HEK293T (cell line): ENCODE results near the gene KIAA1614.

ENCODE experiments used
- CTCF ChIA-PET: fragments of 350-600 bp; formaldehyde crosslinking; extraction: SDS; loops from one replicate; lab custom pipeline; 2021; ENCODE audit warnings: antibody characterized with exemption, inconsistent platforms; lab: Yijun Ruan, JAX
- POLR2A ChIA-PET: fragments of 350-600 bp; formaldehyde crosslinking; extraction: SDS; loops from one replicate; lab custom pipeline; 2020; ENCODE audit warnings: antibody characterized with exemption, inconsistent platforms; lab: Yijun Ruan, JAX
- DNase-seq: peaks from one replicate; pipeline ENCODE4 v3.0.0; 2012; ENCODE audit warnings: mixed read lengths; ENCODE audit errors: extremely low spot score
- ARNT ChIP-seq: fragments of 450-650 bp; IDR thresholded peaks from 2 replicates; pipeline ENCODE4 v1.6.1; 2017; ENCODE audit warnings: mild to moderate bottlenecking
- BHLHE40 ChIP-seq: fragments of 450-650 bp; IDR thresholded peaks from 2 replicates; pipeline ENCODE4 v1.6.1; 2016; ENCODE audit warnings: mild to moderate bottlenecking, moderate library complexity, borderline replicate concordance
- CTBP1 ChIP-seq: fragments of 450-650 bp; IDR thresholded peaks from 2 replicates; pipeline ENCODE4 v1.6.1; 2016; ENCODE audit warnings: borderline replicate concordance
- ELF4 ChIP-seq: fragments of 450-650 bp; IDR thresholded peaks from 2 replicates; pipeline ENCODE4 v1.6.1; 2017; ENCODE audit warnings: antibody characterized with exemption
- FOXA1 ChIP-seq: fragments of 450-650 bp; IDR thresholded peaks from 2 replicates; pipeline ENCODE4 v1.6.1; 2016; ENCODE audit warnings: mild to moderate bottlenecking
- FOXK2 ChIP-seq: fragments of 450-650 bp; IDR thresholded peaks from 2 replicates; pipeline ENCODE4 v1.6.1; 2016; ENCODE audit warnings: mild to moderate bottlenecking
- FOXM1 ChIP-seq: fragments of 450-650 bp; IDR thresholded peaks from 2 replicates; pipeline ENCODE4 v1.6.1; 2017; ENCODE audit warnings: mild to moderate bottlenecking, borderline replicate concordance
- HDGF ChIP-seq: fragments of 450-650 bp; IDR thresholded peaks from 2 replicates; pipeline ENCODE4 v1.6.1; 2017; ENCODE audit warnings: antibody characterized with exemption, borderline replicate concordance
- L3MBTL2 ChIP-seq: fragments of 450-650 bp; conservative IDR thresholded peaks from 2 replicates; pipeline ENCODE4 v1.6.1; 2016; ENCODE audit warnings: mild to moderate bottlenecking
- LEF1 ChIP-seq: fragments of 450-650 bp; IDR thresholded peaks from 2 replicates; pipeline ENCODE4 v1.6.1; 2017; ENCODE audit warnings: mild to moderate bottlenecking, borderline replicate concordance
- NFRKB ChIP-seq: fragments of 450-650 bp; IDR thresholded peaks from 2 replicates; pipeline ENCODE4 v1.6.1; 2016; ENCODE audit warnings: mild to moderate bottlenecking, moderate library complexity
- PKNOX1 ChIP-seq: fragments of 450-650 bp; IDR thresholded peaks from 2 replicates; pipeline ENCODE4 v1.6.1; 2016
- SP1 ChIP-seq: fragments of 450-650 bp; IDR thresholded peaks from 2 replicates; pipeline ENCODE4 v1.6.1; 2017
- SUZ12 ChIP-seq: fragments of 450-650 bp; IDR thresholded peaks from 2 replicates; pipeline ENCODE4 v1.6.1; 2016; ENCODE audit warnings: mild to moderate bottlenecking
- TARDBP ChIP-seq: fragments of 450-650 bp; IDR thresholded peaks from 2 replicates; pipeline ENCODE4 v1.6.1; 2016
- ZNF384 ChIP-seq: fragments of 450-650 bp; IDR thresholded peaks from 2 replicates; pipeline ENCODE4 v1.6.1; 2016

KIAA1614 gene

DNA sequence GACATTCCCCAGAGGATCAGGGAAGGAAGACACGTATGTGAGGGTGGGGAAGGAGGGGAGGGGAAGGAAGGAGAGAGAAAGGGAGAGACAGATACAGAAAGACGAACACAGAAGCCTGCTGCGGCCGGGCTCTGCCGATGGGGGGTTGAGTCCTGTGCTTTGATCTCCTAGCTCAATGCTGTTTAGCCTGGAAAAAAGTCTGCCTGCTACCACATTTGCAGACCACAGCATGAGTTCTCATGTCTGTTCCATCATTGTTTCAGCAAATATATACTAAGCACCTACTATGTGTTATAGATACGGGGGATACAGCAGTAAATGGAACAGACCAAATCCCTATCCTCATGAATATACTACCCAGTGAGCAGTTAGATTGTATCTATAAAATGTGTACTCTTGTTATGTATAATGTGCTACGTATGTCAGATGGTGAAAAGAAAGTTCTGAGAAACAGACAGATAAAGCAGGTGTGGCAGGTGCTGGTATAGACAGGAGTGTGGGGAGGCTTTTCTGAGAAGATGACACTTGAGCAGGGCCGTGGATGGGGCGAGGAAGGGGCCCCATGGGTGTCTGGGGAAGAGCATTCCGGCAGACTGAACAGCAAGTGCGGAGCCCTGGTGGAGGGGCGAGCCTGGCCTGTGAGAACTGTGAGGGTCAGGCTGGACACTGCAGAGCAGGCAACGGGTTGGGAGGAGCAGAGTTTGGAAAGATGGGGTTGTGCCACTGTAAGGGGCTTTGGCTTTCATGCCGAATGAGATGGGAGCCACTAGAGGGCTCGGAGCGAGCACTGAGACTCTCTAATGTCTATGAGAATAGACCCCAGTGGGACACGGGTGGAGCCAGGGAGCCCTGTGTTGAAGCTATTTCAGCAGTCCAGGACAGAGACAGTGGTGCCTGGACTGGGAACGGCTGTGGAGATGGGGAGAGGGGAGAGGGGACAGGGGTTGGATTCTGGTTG, 34.1 kb downstream of the KIAA1614 start:
- DNase-seq: no peak
- TF ChIP-seq LEF1: no peak
- no peak for TF ChIP-seq FOXM1
- no peak for TF ChIP-seq HDGF
- TF ChIP-seq BHLHE40: no peak
- no peak for TF ChIP-seq FOXA1
- TF ChIP-seq SP1: no peak
- TF ChIP-seq NFRKB: no peak
- TF ChIP-seq CTBP1: no peak
- no peak for TF ChIP-seq PKNOX1
- TF ChIP-seq L3MBTL2: no peak
- TF ChIP-seq SUZ12: no peak
- no peak for TF ChIP-seq ARNT
- no peak for TF ChIP-seq ELF4
- TF ChIP-seq TARDBP: no peak
- TF ChIP-seq FOXK2: no peak
- ChIA-PET CTCF (no interaction called here), POLR2A (no interaction called here)

GRCh38 chr1:180947499-180947885, 34.8 kb downstream of the KIAA1614 start:
- DNase-seq: no peak
- ChIA-PET POLR2A (no interaction called here), CTCF (no interaction called here)
- no peak for TF ChIP-seq ARNT
- no peak for TF ChIP-seq NFRKB
- TF ChIP-seq ELF4: no peak
- no peak for TF ChIP-seq ZNF384
- TF ChIP-seq FOXK2: no peak

GRCh38 chr1:180947901-180948640, 35.4 kb downstream of the KIAA1614 start:
- CTCF ChIA-PET: no interaction called here
- DNase-seq: no peak
- POLR2A ChIA-PET: no interaction called here
- no peak for TF ChIP-seq ARNT
- no peak for TF ChIP-seq BHLHE40

DNA sequence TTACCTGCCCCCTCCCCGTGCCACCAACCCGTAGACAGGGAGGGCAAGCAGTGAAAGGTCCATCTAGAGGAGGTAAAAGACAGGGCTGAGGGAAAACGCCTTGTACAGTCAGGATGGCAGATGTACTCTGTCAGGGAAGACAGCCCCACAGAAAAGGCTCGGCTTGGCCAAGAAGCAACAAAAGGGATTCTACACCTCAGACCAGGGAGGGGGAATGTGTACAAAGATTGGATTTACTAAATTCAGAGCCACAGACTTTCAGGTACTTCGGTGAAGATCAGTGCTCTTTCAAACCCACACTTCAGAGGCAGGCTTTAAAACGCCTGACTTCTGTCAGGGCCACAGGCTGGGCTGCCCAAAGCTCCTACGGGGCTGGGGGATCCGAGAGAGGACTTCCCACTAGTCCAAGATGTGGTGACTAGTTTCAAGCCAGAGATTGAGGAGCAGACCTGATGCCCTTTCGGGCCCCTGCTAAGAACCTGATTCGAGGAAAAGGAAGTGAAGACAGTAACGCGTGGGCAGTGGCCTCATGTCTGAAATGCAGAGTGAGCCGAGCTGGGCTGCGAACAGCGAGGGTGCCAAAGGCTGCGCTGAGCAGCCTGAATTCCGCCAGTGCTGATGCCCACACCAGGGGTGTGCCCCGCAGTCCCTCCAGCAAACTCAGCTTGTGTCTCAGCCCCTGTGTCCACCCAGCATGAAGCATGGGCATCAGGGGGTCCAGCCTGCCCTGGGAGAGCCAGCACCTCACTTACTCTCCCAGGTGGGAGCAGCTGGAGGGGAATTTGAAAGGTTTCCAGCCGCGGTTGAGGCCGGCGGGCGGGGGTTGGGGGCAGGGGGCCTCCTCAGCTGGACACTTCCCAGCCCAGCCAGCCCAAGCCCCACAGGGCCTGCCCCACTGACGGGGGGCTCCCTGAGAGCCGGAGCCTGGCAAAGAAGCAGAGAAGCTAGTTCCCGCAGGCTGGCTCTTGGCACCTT, 36.2 kb downstream of the KIAA1614 start:
- ChIA-PET POLR2A (no interaction called here), CTCF (no interaction called here)
- no peak for TF ChIP-seq BHLHE40
- TF ChIP-seq NFRKB: no peak
- TF ChIP-seq TARDBP: no peak
- no peak for TF ChIP-seq ELF4
- TF ChIP-seq FOXA1: no peak
- no peak for TF ChIP-seq FOXK2
- TF ChIP-seq LEF1: no peak
- TF ChIP-seq SUZ12: no peak
- no peak for TF ChIP-seq ZNF384
- TF ChIP-seq L3MBTL2: no peak
- TF ChIP-seq CTBP1: no peak
- no peak for TF ChIP-seq ARNT
- no peak for TF ChIP-seq PKNOX1
- TF ChIP-seq SP1: no peak
- no peak for DNase-seq

DNA sequence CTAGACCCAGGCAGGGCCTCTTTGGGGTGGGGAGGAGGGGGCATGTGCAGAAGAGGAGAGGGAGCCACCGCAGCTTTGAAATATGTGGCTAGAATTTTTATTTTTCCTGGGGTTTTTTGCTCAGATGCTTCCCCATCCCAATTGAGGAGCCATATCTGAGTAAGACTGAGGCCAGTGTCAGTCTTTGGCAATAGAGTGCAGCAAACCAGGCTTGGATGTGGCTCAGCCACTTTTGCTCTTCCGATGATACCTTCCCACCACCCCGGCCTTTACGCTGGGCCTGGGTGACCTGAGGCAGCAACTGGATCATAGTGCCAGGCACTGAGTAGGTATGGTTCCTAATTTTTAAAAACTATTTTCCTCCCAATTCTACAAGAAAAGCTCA, 36.9 kb downstream of the KIAA1614 start:
- POLR2A ChIA-PET: no interaction called here
- TF ChIP-seq SP1 (no peak), FOXA1 (no peak), ELF4 (no peak), SUZ12 (no peak), ARNT (no peak), FOXM1 (no peak), NFRKB (no peak), PKNOX1 (no peak), L3MBTL2 (no peak), TARDBP (no peak)
- DNase-seq: no peak
- CTCF ChIA-PET: no interaction called here

DNA sequence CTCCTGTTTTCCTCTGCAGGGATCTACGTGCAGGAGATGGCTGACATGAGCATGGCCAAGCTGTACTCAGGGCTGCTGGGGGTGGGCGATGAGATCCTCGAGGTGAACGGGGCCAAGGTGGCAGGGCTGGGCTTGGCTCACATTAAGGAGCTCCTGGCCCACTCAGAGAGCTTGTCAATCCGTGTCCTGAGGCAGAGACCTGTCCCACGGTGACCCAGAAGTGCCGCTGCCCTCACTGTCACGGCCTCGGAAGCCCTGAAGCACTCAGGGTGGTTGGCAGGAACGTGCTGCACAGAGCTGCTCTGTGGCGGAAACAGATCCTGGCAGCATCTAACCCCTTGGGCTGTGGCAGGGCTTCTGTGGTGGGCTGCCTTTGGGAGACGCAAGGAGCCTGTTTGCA, 37.6 kb downstream of the KIAA1614 start:
- ChIA-PET POLR2A (no interaction called here), CTCF (no interaction called here)
- DNase-seq: no peak

More for the DNA sequence above, 37.6 kb downstream of the KIAA1614 start:
- no peak for TF ChIP-seq SUZ12
